ENCODE results near the gene AHI1.

Gene AHI1

GRCh38 chr6:135411849-135412248 lies 85.7 kb downstream of the AHI1 start:
- H3K4me3 ChIP-seq (ENCODE audit: control insufficient read depth, low read depth, low read length) = no peak overlapping the region
- TF ChIP-seq CTCF (conservative IDR thresholded peaks at IDR 0.05; ENCODE audit: control insufficient read depth, insufficient read depth, low read depth, low read length) = no peak
- no peak for DNase-seq (ENCODE audit: low read depth)

GRCh38 chr6:135411339-135411738 lies 86.2 kb downstream of the AHI1 start:
- H3K4me3 ChIP-seq (ENCODE audit: control insufficient read depth, low read depth, low read length) = no peak overlapping the region
- peak; percentile 36 for TF ChIP-seq CTCF (conservative IDR thresholded peaks at IDR 0.05; ENCODE audit: control insufficient read depth, insufficient read depth, low read depth, low read length)
- peak; percentile 5 for DNase-seq (ENCODE audit: low read depth)

DNA sequence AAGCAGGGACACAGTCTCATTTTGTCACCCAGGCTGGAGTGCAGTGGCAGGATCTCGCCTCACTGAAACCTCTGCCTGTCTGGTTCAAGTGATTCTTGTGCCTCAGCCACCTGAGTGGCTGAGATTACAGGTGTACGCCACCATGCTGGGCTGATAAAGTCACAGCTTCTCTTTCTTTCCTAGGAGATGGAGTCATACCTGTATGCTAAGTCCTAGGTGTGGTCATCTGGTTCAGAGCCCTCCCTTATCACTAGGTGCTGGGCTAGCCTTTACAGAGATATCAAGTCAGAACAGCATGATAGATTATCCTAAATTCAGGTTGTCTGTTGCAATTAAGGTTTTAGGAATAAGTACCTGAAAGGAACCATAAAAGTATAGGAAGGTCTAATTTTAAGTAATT lies 86.7 kb downstream of the AHI1 start:
- DNase-seq (ENCODE audit: low read depth) = no peak
- no peak overlapping the region for H3K4me3 ChIP-seq (ENCODE audit: control insufficient read depth, low read depth, low read length)
- TF ChIP-seq CTCF (conservative IDR thresholded peaks at IDR 0.05; ENCODE audit: control insufficient read depth, insufficient read depth, low read depth, low read length) = no peak

GRCh38 chr6:135403584-135403983 lies 94.0 kb downstream of the AHI1 start:
- no peak for DNase-seq (ENCODE audit: low read depth)
- no peak overlapping the region for H3K4me3 ChIP-seq (ENCODE audit: control insufficient read depth, low read depth, low read length)
- TF ChIP-seq CTCF (conservative IDR thresholded peaks at IDR 0.05; ENCODE audit: control insufficient read depth, insufficient read depth, low read depth, low read length) = no peak

GRCh38 chr6:135402311-135402710 lies 95.2 kb downstream of the AHI1 start:
- no peak for DNase-seq (ENCODE audit: low read depth)
- no peak overlapping the region for H3K4me3 ChIP-seq (ENCODE audit: control insufficient read depth, low read depth, low read length)
- TF ChIP-seq CTCF (conservative IDR thresholded peaks at IDR 0.05; ENCODE audit: control insufficient read depth, insufficient read depth, low read depth, low read length) = no peak

DNA sequence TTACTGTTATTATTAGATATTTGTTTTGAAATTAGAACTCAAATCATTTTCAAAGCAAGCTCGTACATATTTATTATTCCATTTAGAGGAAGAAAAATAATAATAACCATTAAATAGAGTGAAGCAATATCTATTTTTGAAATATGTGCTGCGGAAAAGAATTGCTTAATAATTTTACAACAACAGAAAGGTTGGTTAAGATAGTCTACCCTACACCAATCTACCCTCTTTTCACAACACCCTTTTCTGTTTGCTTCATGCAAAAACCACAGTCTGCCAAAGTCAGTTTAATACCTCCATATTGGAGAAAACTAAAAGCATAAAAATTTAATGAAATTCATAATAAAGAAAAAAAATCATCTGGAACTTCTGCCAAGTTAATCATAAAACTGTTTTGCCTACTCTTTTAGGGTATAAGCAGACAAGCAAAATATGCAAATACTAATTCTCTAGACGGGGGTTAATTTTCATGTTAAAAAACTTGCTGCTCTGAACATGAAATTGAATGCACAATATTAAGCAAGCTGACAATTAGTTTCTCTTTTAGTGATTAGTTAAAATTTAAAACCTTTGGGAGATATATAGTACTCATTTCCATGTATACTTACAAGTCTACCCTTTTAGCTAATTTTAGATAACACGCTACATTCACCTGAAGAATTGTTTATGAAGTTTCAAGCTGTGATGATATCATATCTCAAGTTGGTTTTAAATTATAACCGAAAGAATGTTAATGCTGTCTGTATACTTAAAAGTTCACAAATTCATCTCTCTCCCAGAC lies 100.2 kb downstream of the AHI1 start:
- TF ChIP-seq CTCF (conservative IDR thresholded peaks at IDR 0.05; ENCODE audit: control insufficient read depth, insufficient read depth, low read depth, low read length) = no peak
- no peak overlapping the region for H3K4me3 ChIP-seq (ENCODE audit: control insufficient read depth, low read depth, low read length)
- DNase-seq (ENCODE audit: low read depth) = no peak
